Tibial nerve (tissue), 4 donors: Measurements from ENCODE around the gene ZNF709. TPM values are rescaled to one million over a fixed set of nuclear protein-coding genes. Genes with fewer than 3 reads are reported as not detected.
"Not testable (repeated sequence)": the region's sequence is repeated elsewhere in the genome, so short reads cannot be mapped to it uniquely, and the experiment has no call there.

Source experiments
- DNase-seq, 2 donors: peaks; one replicate each; pipeline ENCODE4 v3.0.0-alpha.2; 2019; ENCODE audit warnings: low spot score in 2 of 2
- H3K27ac ChIP-seq, 4 donors: fragments of 200-600 bp; sonication (generic) in 3 of 4; one replicate each; pipeline ENCODE4 v1.5.1; 2017 to 2019; ENCODE audit warnings: mild to moderate bottlenecking in 1 of 4
- H3K27me3 ChIP-seq, 2 donors: fragments of 200-600 bp; sonication (generic) in 1 of 2; one replicate each; pipeline versions ENCODE4 v1.5.1 to v1.6.0; 2017 to 2019
- H3K36me3 ChIP-seq, 3 donors: fragments of 200-600 bp; sonication (generic); one replicate each; pipeline ENCODE4 v1.5.1; 2018 to 2019
- H3K4me1 ChIP-seq, 4 donors: fragments of 200-600 bp; sonication (generic) in 3 of 4; one replicate each; pipeline ENCODE4 v1.5.1; 2017 to 2019
- H3K4me3 ChIP-seq, 4 donors: fragments of 200-600 bp; sonication (generic) in 3 of 4; one replicate each; pipeline ENCODE4 v1.5.1; 2017 to 2019; ENCODE audit warnings: mild to moderate bottlenecking in 1 of 4, moderate library complexity in 1 of 4
- H3K9me3 ChIP-seq, 4 donors: fragments of 200-600 bp; sonication (generic) in 3 of 4; one replicate each; pipeline ENCODE4 v1.5.1; 2017 to 2019
- CTCF ChIP-seq, 5 experiments: fragments of 200-600 bp in 3 of 5; fragments of 450-650 bp in 2 of 5; sonication (generic) in 3 of 5; IDR thresholded peaks; one replicate each; pipeline ENCODE4 v1.5.1; 2016 to 2019; ENCODE audit warnings: antibody characterized with exemption in 5 of 5, mild to moderate bottlenecking in 3 of 5, moderate library complexity in 2 of 5
- EP300 ChIP-seq, 2 donors: sonication (generic); formaldehyde crosslinking; IDR thresholded peaks; one replicate each; pipeline ENCODE4 v1.6.1; 2017; ENCODE audit warnings: antibody characterized with exemption in 2 of 2, mild to moderate bottlenecking in 1 of 2
- POLR2A ChIP-seq, 2 donors: fragments of 450-650 bp; IDR thresholded peaks; one replicate each; pipeline ENCODE4 v1.6.1; 2017; ENCODE audit warnings: antibody characterized with exemption in 2 of 2, mild to moderate bottlenecking in 2 of 2, moderate library complexity in 2 of 2
- WGBS, 2 donors: methylation state at CpG; one replicate each; pipeline ENCODE4 v1.1.5; 2018; 5-methylcytosine and 5-hydroxymethylcytosine counted together
- small RNA-seq: library from RNA; depleted of rRNA; stranded (forward); fragments of <200 nt; gene quantifications from one replicate; pipeline ENCODE3, GENCODE V24; 2016
- total RNA-seq, 4 donors: library from RNA; depleted of rRNA; stranded (reverse); fragments of >200 nt; gene quantifications; one replicate each; pipeline ENCODE4 v1.1.0, GENCODE V29; 2016

The ZNF709 gene
- total RNA-seq, 4 donors from 2014 or later, result 2.9 to 4.8 (median 4.5) TPM

GRCh38 chr19:12425888-12426274 is 58.7 kb downstream of the ZNF709 start:
- Histone ChIP-seq H3K4me3 (no peak overlapping the region), H3K36me3 (peaks cover 0 to 56% (median 4%) of the 10 kb centered on the region in 3 donors), H3K9me3 (peaks cover 0 to 27% (median 3%) of the 10 kb centered on the region in 4 donors), H3K27ac (no peak overlapping the region), H3K4me1 (no peaks in the 10 kb centered on the region), H3K27me3 (no peaks in the 10 kb centered on the region)
- no peak for TF ChIP-seq POLR2A (IDR thresholded peaks at IDR 0.05)
- no peak for TF ChIP-seq EP300 (IDR thresholded peaks at IDR 0.05)
- TF ChIP-seq CTCF (IDR thresholded peaks at IDR 0.05), result no peak
- DNase-seq, result no peak
- 91 to 97% methylated on average over 4 of the region's 4 CpGs for WGBS, 2 donors

- 95% methylated on average over 2 of the region's 2 CpGs for WGBS, 2 donors
- TF ChIP-seq CTCF (IDR thresholded peaks at IDR 0.05) (no peak), POLR2A (IDR thresholded peaks at IDR 0.05) (no peak), EP300 (IDR thresholded peaks at IDR 0.05) (no peak)
- peaks cover 0 to 22% (median under 1%) of the 10 kb centered on the region in 4 donors for H3K9me3 ChIP-seq
These were observed 59.3 kb downstream of the ZNF709 start for GRCh38 chr19:12425236-12425887.

GRCh38 chr19:12417273-12417672 is 67.3 kb downstream of the ZNF709 start:
- Histone ChIP-seq H3K9me3 (peaks cover 0 to 14% (median 0%) of the 10 kb centered on the region in 4 donors), H3K36me3 (peaks cover 0 to 33% (median 0%) of the 10 kb centered on the region in 3 donors)
- not testable (repeated sequence) for DNase-seq, H3K27me3 ChIP-seq, H3K27ac ChIP-seq, H3K4me1 ChIP-seq, H3K4me3 ChIP-seq
- 84 to 93% methylated on average over 5 of the region's 5 CpGs for WGBS, 2 donors

More at GRCh38 chr19:12425236-12425887, 59.3 kb downstream of the ZNF709 start:
- Histone ChIP-seq H3K36me3 (peaks cover 0 to 50% (median 0%) of the 10 kb centered on the region in 3 donors), H3K4me3 (no peak overlapping the region), H3K4me1 (no peaks in the 10 kb centered on the region), H3K27ac (no peak overlapping the region), H3K27me3 (no peaks in the 10 kb centered on the region)
- no peak for DNase-seq

GRCh38 chr19:12411893-12412292 is 72.7 kb downstream of the ZNF709 start:
- Histone ChIP-seq H3K4me1 (no peaks in the 10 kb centered on the region), H3K27me3 (no peaks in the 10 kb centered on the region), H3K36me3 (peaks cover 0 to 10% (median 0%) of the 10 kb centered on the region in 3 donors), H3K9me3 (peaks cover 0 to 13% (median 2%) of the 10 kb centered on the region in 4 donors), H3K4me3 (no peak overlapping the region), H3K27ac (no peak overlapping the region)
- no peak for TF ChIP-seq CTCF (IDR thresholded peaks at IDR 0.05)
- TF ChIP-seq POLR2A (IDR thresholded peaks at IDR 0.05), result no peak
- no peak for TF ChIP-seq EP300 (IDR thresholded peaks at IDR 0.05)
- no peak for DNase-seq
- 92 to 100% methylated on average over 2 of the region's 2 CpGs for WGBS, 2 donors

Small RNA genes lying within 50 kb of the gene (small RNA-seq; reads per million reads assigned to genes)
- gene MTCO1P27 (not detected), gene PPIAP20 (not detected)

Other genes starting within 250 kb of the ZNF709 start
- 10 to 100 TPM; 11.8 to 16.7 (median 13.4) TPM for gene ZNF44, start 189.9 kb downstream of the ZNF709 start, total RNA-seq
- 10 to 100 TPM in 1 of 4 donors, 1 to 10 TPM in 3; 2.1 to 14.2 (median 4.1) TPM for gene ZNF563, start 151.2 kb downstream of the ZNF709 start, total RNA-seq
- 1 to 10 TPM; 3.6 to 4.3 (median 4.1) TPM for gene ZNF442, start 119.1 kb downstream of the ZNF709 start, total RNA-seq
- gene ZNF799, start 83.5 kb downstream of the ZNF709 start, total RNA-seq, result 1 to 10 TPM; 3.3 to 6.8 (median 4.4) TPM
- gene ZNF443, start 43.8 kb downstream of the ZNF709 start, total RNA-seq, result 1 to 10 TPM; 2.8 to 4.5 (median 3.7) TPM
- gene ZNF564, start 66.7 kb upstream of the ZNF709 start, total RNA-seq, result 10 to 100 TPM; 12.0 to 20.6 (median 14.7) TPM
- 1 to 10 TPM; 3.1 to 6.7 (median 4.8) TPM for gene ZNF490, start 126.0 kb upstream of the ZNF709 start, total RNA-seq
- gene ZNF791, start 126.1 kb upstream of the ZNF709 start, total RNA-seq, result 10 to 100 TPM; 36.1 to 38.7 (median 37.6) TPM
- 10 to 100 TPM; 48.5 to 89.4 (median 58.5) TPM for gene MAN2B1, start 181.9 kb upstream of the ZNF709 start, total RNA-seq
- 10 to 100 TPM in 3 of 4 donors, 1 to 10 TPM in 1; 7.9 to 19.8 (median 16.8) TPM for gene WDR83, start 182.0 kb upstream of the ZNF709 start, total RNA-seq
- 100 to 1,000 TPM; 117 to 180 (median 160) TPM for gene DHPS, start 197.1 kb upstream of the ZNF709 start, total RNA-seq
- not detected for gene GNG14, start 203.2 kb upstream of the ZNF709 start, total RNA-seq
- gene FBXW9, start 211.8 kb upstream of the ZNF709 start, total RNA-seq, result 1 to 10 TPM; 1.2 to 7.5 (median 5.7) TPM
- gene TNPO2, start 239.1 kb upstream of the ZNF709 start, total RNA-seq, result 100 to 1,000 TPM in 1 of 4 donors, 10 to 100 TPM in 3; 56.1 to 120 (median 77.6) TPM
- 100 to 1,000 TPM; 328 to 649 (median 501) TPM for gene TRIR, start 249.9 kb upstream of the ZNF709 start, total RNA-seq